Measurements from ENCODE around the gene DNAJB12.
A peak's percentile ranks its signal among the peaks of the same experiment; 100 is the strongest.

The DNAJB12 gene

DNA sequence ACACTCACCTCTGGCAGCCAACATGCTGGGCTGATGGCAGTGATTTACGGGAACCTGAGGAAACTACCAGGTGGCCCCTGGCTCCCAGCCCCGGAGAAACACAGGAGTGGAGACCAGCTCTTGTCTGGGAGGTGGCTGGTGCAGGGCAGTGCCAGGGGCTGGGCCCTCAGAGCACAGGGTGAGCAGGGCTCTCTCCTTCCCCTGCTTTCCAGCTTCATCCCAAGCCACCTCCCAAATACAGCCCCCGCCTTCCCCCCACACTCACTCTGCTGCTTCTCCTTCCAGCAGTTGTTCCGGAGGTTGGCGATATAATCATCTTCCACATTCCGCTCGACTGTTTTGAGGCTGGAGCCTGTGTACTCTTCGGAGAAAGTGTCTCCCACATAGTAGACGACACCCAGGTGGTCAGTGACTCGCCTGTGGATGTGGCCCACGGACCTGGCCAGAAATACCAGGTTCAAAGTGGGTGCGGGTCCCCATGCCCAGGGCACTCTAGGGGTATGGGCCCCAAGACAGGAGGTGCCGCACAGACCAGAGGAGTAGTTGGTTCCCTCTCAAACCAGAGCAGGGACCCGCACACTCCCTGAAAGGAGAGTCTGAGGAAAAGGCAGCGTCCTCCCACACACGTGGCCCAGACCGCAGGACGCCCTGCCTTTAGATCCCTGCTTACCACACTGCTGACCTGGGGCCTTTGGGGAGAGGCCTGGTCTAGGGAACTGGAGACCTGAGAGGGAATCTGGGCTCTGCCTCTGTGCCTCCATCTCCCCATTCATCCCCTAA lies 18.3 kb downstream of the DNAJB12 start:
- peak; percentile 64 for DNase-seq (ENCODE audit: low read depth)
- TF ChIP-seq, protein P1, sequence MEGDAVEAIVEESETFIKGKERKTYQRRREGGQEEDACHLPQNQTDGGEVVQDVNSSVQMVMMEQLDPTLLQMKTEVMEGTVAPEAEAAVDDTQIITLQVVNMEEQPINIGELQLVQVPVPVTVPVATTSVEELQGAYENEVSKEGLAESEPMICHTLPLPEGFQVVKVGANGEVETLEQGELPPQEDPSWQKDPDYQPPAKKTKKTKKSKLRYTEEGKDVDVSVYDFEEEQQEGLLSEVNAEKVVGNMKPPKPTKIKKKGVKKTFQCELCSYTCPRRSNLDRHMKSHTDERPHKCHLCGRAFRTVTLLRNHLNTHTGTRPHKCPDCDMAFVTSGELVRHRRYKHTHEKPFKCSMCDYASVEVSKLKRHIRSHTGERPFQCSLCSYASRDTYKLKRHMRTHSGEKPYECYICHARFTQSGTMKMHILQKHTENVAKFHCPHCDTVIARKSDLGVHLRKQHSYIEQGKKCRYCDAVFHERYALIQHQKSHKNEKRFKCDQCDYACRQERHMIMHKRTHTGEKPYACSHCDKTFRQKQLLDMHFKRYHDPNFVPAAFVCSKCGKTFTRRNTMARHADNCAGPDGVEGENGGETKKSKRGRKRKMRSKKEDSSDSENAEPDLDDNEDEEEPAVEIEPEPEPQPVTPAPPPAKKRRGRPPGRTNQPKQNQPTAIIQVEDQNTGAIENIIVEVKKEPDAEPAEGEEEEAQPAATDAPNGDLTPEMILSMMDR (IDR thresholded peaks at IDR 0.05; ENCODE audit: low read length, missing control alignments): no peak
- H3K4me3 ChIP-seq (replicated peaks; ENCODE audit: low read depth, low read length): peak overlapping the region; percentile 40

DNA sequence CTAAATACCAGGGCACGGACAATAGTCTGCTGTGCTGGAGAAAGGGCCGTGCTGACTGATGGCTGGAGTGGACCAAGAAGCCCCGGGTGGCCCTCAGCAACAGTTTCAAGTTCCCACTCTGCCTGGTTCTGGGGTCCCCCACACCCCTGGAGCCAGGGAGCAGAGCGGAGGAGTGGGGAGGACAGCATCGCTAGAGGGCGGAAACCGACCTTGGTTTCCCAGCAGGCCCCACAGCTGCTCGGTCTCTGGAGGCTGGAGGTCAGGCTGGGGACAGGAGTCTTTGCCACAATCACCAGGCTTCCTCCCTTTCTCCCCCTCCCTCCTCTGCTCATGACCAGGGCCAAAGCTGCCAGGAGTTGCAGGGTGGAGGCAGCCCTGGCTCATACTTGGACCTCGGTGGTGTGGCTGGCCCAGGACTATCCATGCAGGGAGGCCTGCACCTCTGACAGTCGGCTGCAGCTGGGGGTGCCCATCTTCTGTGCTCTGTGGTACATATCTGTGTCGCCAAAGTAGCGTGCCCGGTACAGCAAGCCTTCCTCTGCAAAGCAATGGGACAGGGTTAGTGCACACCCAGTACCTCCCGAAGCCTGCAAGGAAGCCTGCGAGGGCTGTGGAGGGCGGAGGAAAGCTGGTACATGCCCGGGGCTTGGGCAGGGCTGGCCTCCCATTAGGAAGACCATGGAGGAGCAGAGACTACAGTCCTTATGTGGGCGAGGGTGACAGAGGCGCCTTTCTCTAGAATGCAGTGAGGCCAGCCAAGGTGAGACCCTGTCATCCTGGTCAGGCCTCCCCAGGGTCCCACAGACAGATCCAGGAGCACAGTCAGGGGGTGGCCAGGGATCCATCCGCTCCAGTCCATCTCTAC lies 19.1 kb downstream of the DNAJB12 start:
- DNase-seq (ENCODE audit: low read depth): peak; percentile 88
- H3K4me3 ChIP-seq (replicated peaks; ENCODE audit: low read depth, low read length): peak overlapping the region; percentile 40
- TF ChIP-seq, protein P1 (IDR thresholded peaks at IDR 0.05; ENCODE audit: low read length, missing control alignments): no peak

DNA sequence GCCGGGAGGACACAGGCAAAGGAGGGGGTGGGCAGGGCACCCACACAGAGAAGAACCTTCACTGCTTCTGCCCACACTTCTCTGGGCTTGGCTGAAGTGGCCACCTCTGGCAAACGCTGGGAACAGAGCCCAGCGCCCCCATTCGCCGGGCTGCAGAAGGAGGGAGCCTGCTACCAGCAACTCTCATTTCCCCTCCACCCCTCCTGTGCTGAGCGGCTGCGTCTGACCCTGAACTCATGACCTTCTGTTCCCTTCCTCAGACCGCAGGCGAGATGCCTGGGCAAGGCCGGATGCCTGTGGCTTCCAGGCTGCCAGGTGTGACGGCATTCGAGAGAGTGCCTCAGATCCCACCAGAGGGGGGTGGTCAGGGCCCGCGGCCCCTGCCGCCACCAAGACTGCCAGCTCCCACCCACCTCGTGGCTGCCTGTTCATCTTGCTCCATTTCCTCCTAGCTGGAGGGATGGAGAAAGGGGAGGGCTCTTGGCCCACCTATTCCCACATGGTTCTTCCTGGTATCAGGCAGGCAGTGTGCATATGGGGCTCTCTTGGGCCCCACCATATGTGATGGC lies 19.8 kb downstream of the DNAJB12 start:
- no peak overlapping the region for H3K4me3 ChIP-seq (replicated peaks; ENCODE audit: low read depth, low read length)
- DNase-seq (ENCODE audit: low read depth): peak; percentile 99
- TF ChIP-seq, protein P1 (IDR thresholded peaks at IDR 0.05; ENCODE audit: low read length, missing control alignments): peak; percentile 26

DNA sequence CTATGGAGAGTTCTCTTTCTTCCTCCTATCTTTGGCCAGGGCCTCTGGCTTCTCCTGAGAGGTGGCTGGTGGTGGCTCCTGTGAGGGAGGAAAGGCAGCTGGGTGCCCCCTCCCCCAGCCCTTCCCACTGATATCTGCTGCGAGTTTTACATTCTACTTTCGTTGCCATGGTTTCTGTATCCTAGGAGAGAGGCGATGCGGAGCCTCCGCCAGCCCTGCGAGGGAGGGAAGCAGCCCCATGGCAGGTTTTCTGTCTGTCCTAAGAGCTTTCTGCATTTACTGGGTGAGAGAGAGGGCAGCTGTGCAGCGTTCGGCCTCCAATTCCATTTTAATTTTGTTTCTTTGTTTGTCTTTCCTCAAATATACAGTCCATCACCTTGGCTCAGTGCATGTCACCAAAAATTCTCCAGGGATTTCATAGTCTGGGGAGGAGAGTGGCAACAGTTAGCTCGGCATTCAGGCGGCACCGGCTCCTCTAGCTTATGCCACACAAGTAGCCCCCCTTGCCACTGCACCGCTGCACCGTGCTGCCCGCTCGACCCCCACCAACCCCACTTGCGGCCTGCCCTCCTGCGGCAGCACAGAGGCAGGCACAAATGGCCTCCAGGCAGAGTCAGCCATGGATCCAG lies 20.4 kb downstream of the DNAJB12 start:
- H3K4me3 ChIP-seq (replicated peaks; ENCODE audit: low read depth, low read length): no peak overlapping the region
- peak; percentile 86 for DNase-seq (ENCODE audit: low read depth)
- TF ChIP-seq, protein P1 (IDR thresholded peaks at IDR 0.05; ENCODE audit: low read length, missing control alignments): no peak

DNA sequence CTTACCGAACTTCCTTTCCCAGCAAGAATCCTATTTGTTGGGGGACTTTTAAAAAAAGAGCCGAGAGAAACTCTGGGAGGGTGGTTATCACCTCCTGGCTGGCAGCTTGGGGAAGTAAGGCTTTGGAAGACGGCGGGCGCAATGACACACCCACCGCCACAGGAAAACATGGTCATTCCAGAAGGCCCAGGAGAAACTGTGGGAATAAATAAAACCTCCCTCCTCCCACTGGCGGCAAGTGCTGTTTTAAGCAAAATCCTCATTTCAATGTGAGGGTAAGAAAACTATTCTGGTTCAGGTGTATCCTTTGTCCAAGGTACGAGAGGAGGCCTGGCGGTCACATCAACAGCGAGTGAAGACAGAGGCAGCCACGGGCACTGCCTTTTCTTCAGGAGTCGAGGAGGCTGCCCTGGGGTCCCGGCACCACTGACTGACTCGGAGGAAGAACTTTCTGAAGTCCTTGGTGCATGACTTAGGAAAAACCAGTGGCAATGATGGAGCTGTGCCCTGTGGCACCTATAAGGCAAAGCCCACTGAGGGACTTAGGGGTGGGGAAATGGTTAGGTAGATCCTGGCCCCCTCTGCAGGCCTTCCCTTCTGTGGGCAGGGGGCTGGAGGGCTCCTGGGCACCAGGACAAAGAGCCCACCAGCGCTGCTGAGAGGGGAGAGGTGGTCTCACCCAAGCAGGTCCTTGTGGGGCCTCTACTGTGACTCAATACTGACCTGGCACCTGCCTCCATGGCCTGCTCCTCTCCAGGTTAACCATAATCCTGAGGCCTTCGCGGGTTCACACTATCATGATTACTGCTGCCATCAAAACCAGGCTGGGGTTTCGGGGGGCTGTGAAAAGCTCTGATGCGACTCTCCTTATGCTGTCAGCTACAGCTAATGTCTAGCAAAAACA lies 21.4 kb downstream of the DNAJB12 start:
- no peak for DNase-seq (ENCODE audit: low read depth)
- no peak overlapping the region for H3K4me3 ChIP-seq (replicated peaks; ENCODE audit: low read depth, low read length)
- TF ChIP-seq, protein P1 (IDR thresholded peaks at IDR 0.05; ENCODE audit: low read length, missing control alignments): no peak
